Thymus (tissue), 11 donors: ENCODE data around the gene SLC2A6. TPM values are rescaled to one million over a fixed set of nuclear protein-coding genes. Genes with fewer than 3 reads are reported as not detected.
A peak's percentile ranks its signal among the peaks of the same experiment; 100 is the strongest.

Experiments used
- DNase-seq, 9 donors: peaks; one replicate each; pipeline ENCODE4 v3.0.0-alpha.2; 2013; ENCODE audit warnings: low spot score in 9 of 9, low read depth in 6 of 9, missing footprints in 1 of 9
- H3K27ac ChIP-seq, 2 donors: one replicate each; pipeline ENCODE4 v1.5.1; 2013; ENCODE audit warnings: control low read depth in 1 of 2, low read depth in 1 of 2, low read length in 1 of 2, mild to moderate bottlenecking in 1 of 2, moderate library complexity in 1 of 2
- H3K27me3 ChIP-seq, 2 donors: one replicate each; pipeline ENCODE4 v1.5.1; 2013; ENCODE audit warnings: low read length in 1 of 2; ENCODE audit not compliant: control insufficient read depth in 2 of 2, insufficient read depth in 1 of 2
- H3K36me3 ChIP-seq, 2 donors: one replicate each; pipeline ENCODE4 v1.5.1; 2013; ENCODE audit warnings: low read length in 1 of 2, mild to moderate bottlenecking in 1 of 2, moderate library complexity in 1 of 2; ENCODE audit not compliant: control insufficient read depth in 2 of 2, insufficient read depth in 2 of 2
- H3K4me1 ChIP-seq, 2 donors: one replicate each; pipeline ENCODE4 v1.5.1; 2013; ENCODE audit warnings: low read length in 2 of 2; ENCODE audit not compliant: control insufficient read depth in 2 of 2, insufficient read depth in 2 of 2
- H3K4me3 ChIP-seq, 2 donors: one replicate each; pipeline ENCODE4 v1.5.1; 2013; ENCODE audit warnings: low read length in 2 of 2, control low read depth in 1 of 2, mild to moderate bottlenecking in 1 of 2
- H3K9me3 ChIP-seq, 2 donors: one replicate each; pipeline ENCODE4 v1.5.1; 2013; ENCODE audit warnings: low read length in 1 of 2, mild to moderate bottlenecking in 1 of 2; ENCODE audit not compliant: control insufficient read depth in 2 of 2, insufficient read depth in 1 of 2
- WGBS: extraction: QIAGEN DNeasy Blood & Tissue Kit; methylation state at CpG from one replicate; pipeline ENCODE4 v1.1.7; 2013; 5-methylcytosine and 5-hydroxymethylcytosine counted together
- polyA plus RNA-seq: library from polyadenylated mRNA; stranded (reverse); fragments of 200-250 nt; gene quantifications from one replicate; pipeline ENCODE4 v1.2.3, GENCODE V29; 2013
- total RNA-seq: library from RNA; stranded (reverse); fragments of 120-200 nt; gene quantifications from one replicate; pipeline ENCODE4 v1.2.4, GENCODE V29; 2013
- donor health status: healthy.

The SLC2A6 gene
- total and polyA plus RNA-seq, 2 donors = 2.0 to 5.5 TPM

DNA sequence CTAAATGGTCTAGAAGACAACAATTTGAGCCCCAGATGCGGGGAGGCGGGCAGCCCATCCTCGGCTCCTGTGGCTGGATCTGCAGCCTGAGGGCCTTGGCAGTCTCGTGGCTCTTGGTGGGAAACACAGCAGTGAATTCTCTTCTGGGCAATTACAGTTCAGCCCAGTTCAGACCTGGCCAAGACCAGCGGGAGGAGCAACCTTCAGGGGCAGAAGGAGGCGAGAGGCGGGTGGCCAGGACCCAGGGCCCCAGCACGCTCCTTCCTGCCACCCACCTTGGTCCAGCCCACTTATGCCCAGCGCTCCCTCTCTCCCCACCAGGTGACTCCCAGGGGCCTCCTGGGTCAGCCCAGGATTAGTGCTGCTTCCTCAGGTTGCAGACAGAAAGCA is 38.1 kb upstream of the SLC2A6 start:
- peaks cover 0 to 29% of the 10 kb centered on the region in 2 donors for H3K4me1 ChIP-seq
- H3K9me3 ChIP-seq = peaks cover 0 to 3% of the 10 kb centered on the region in 2 donors
- no peak overlapping the region for H3K27ac ChIP-seq
- WGBS = 97% methylated on average over 9 of the region's 9 CpGs
- H3K36me3 ChIP-seq = no peaks in the 10 kb centered on the region
- H3K4me3 ChIP-seq = no peak overlapping the region
- DNase-seq = no peak
- peaks cover 0 to 2% of the 10 kb centered on the region in 2 donors for H3K27me3 ChIP-seq

DNA sequence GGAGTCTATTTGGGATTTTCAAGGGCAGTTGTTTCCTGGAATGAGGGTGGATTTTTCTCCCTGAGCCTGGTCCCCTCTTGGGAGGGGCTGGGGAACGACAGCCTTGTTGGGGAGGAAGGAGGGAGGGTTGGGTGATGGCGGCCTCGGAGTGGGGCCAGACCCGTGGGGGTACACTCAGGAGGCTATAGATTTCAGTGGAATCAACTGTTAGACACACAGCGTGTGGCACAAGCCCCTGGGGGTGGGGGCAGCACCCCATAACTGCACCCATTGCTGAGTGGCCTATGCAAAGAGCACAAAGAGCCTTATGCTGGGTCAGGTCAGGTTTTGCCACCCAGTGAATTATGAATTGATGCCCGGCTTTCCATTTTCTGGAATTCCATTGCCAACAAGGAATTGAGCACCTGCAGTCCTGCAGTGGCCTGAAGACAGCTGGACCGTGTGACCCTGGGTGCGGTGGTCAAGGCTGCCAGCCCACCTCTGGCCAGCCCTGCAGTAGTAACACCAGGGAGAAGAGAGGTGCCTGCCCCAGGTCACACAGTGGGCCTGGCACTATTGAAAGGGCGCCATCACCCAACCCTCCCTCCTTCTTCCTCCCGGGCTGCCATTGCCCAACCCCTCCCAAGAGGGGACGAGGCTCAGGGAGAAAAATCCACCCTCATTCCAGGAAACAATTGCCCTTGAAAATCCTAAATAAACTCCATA is 37.5 kb upstream of the SLC2A6 start:
- WGBS = 93% methylated on average over 11 of the region's 11 CpGs
- H3K4me3 ChIP-seq = no peak overlapping the region
- no peak overlapping the region for H3K27ac ChIP-seq
- no peaks in the 10 kb centered on the region for H3K36me3 ChIP-seq
- H3K27me3 ChIP-seq = peaks cover 0 to 2% of the 10 kb centered on the region in 2 donors
- DNase-seq = no peak
- H3K9me3 ChIP-seq = peaks cover 0 to 3% of the 10 kb centered on the region in 2 donors
- peaks cover 0 to 25% of the 10 kb centered on the region in 2 donors for H3K4me1 ChIP-seq

DNA sequence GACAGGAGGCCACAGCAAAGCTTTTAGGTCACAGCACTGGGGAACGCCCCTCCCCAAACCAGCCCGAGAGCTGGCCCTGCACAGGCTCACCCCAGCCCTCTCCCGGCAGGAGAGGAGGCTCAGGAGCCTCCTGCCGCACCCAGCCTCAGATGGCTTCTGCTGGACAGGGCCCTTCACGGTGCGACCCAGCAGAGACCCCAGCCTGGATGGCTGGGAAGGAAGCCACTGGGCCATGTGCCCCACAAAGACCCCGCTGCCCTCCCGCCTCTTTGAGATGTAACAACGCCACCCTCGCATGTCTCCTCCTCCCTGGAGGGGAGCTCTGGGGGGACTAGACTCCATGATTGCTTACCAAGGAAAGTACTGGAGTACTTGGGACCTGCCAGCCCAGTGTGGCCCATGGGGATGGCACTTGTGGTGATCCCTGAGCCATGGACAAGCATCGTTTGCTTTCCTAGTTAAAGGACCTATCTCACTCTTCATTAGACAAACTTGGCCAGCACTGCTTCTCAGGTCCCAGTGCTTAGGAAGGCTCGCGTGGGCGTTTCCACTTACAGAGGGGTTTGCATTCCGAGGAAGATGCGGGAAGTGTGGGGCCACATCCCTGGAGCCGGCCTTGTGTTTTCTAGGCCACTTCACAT is 36.8 kb upstream of the SLC2A6 start:
- H3K4me1 ChIP-seq = peaks cover 0 to 25% of the 10 kb centered on the region in 2 donors
- 97% methylated on average over 17 of the region's 17 CpGs for whole genome bisulfite sequencing
- H3K4me3 ChIP-seq = no peak overlapping the region
- no peaks in the 10 kb centered on the region for H3K36me3 ChIP-seq
- peaks cover 0 to 2% of the 10 kb centered on the region in 2 donors for H3K27me3 ChIP-seq
- no peak overlapping the region for H3K27ac ChIP-seq
- peaks cover 0 to 3% of the 10 kb centered on the region in 2 donors for H3K9me3 ChIP-seq
- DNase-seq = no peak

DNA sequence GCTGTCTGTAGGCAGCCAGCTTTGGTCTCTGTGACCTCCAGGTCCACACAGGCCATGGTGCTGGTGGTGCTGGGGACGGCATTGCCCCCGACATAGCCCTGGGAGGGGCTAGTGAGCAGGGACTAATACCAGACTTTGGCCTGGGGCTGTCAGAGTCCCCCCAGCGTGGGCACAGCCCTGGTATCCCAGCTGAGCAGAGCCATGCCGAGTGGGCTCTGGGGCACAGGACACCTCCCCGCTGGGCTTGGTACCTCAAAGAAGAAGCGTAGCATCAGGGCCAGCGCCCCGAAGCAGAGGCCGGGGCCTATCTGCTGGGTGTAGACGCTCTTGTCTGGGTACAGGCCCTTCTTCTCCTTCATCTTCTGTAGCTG is 36.3 kb upstream of the SLC2A6 start:
- H3K27me3 ChIP-seq = peaks cover 0 to 2% of the 10 kb centered on the region in 2 donors
- H3K4me3 ChIP-seq = no peak overlapping the region
- H3K36me3 ChIP-seq = no peaks in the 10 kb centered on the region
- no peak for DNase-seq
- 96% methylated on average over 10 of the region's 10 CpGs for WGBS
- H3K27ac ChIP-seq = no peak overlapping the region
- H3K9me3 ChIP-seq = peaks cover 0 to 3% of the 10 kb centered on the region in 2 donors
- peaks cover 0 to 25% of the 10 kb centered on the region in 2 donors for H3K4me1 ChIP-seq

DNA sequence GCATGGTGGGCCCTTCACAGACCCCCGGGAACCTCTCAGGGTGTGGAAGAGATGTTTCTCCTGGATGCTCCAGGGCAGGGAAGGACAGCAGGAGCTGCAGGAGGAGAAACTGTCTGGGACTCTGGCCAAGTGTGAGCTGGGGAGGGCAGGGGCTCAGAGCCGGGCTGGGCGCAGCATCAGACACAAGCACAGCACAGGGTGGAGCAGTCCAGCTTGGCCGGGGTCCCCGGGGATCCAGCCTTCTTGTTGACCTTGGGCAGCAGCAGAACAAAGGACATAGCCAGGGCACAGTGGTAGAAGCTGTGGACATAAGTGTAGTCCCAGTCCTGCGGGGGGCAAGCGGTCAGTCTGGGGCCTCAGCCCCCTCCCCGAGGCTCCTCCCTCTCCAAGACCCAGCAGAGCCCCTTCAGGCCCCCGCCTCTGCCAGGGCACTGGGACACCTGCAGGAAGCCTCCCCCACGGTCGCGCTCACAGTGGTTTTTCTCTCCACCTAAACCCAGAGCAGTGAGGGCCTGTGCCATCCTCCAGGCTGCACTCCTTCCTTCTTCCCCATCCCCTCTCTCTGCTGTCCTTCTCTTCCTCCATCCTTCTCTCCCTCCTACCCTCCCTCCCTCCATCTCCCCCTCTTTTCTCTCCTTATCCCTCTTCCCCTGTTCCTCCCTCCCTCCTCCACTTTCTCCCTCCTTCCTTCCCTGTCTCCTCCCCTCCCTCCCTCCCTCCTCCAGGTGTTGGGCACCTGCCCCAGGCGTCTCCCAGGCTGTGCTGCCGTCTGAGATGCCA is 35.8 kb upstream of the SLC2A6 start:
- peaks cover 0 to 3% of the 10 kb centered on the region in 2 donors for H3K9me3 ChIP-seq
- peaks cover 0 to 29% of the 10 kb centered on the region in 2 donors for H3K4me1 ChIP-seq
- H3K36me3 ChIP-seq = no peaks in the 10 kb centered on the region
- DNase-seq = peak in 1 of 9 donors; percentile 40
- 52% methylated on average over 14 of the region's 14 CpGs for WGBS
- H3K4me3 ChIP-seq = no peak overlapping the region
- H3K27me3 ChIP-seq = no peaks in the 10 kb centered on the region
- H3K27ac ChIP-seq = no peak overlapping the region

DNA sequence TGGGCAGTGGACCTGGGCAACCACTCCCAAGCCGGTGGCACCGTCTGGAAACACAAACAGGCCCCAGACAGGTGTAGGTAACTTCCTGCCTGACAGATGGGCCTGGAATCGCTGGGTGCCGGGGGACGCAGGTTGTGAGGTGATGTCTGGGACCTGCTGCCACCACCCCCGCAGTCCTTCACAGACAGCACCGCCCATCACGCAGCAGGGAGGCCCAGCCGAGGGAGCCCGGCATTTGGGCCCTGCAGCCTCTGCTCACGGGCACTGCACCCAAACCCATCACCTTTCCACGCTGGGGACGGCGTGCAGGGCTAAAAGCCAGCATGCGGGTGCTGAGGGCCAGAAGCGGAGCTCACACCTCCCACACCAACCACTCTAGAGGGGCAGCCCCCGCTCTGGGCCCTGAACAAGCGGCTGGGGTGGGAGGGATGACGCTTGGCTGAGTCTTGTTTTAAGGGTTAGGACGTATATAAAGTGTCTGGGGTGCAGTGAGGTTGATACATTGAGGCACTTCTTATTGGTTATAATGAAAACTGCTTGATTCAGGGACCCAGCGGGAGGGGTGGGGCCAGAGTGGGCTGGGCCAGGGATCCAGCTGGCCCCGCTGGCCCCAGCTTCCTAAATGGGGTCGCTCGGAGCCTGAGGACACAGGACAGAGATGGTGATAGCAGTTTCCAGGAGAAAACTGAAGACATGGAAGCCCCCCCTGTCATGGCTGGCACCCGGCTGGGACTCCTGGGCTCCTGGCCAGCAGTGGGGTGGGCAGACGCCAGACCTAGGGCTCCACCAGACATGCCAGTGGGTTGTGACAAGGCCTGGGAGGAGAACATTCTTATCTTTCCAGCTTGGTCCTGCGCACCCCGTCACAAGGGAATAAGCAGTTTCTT is 34.6 kb upstream of the SLC2A6 start:
- no peak for DNase-seq
- H3K27me3 ChIP-seq = no peaks in the 10 kb centered on the region
- H3K27ac ChIP-seq = no peak overlapping the region
- 94% methylated on average over 28 of the region's 28 CpGs for WGBS
- no peak overlapping the region for H3K4me3 ChIP-seq
- no peaks in the 10 kb centered on the region for H3K36me3 ChIP-seq
- peaks cover 3 to 39% of the 10 kb centered on the region in 2 donors for H3K4me1 ChIP-seq
- H3K9me3 ChIP-seq = peaks cover 0 to 3% of the 10 kb centered on the region in 2 donors

DNA sequence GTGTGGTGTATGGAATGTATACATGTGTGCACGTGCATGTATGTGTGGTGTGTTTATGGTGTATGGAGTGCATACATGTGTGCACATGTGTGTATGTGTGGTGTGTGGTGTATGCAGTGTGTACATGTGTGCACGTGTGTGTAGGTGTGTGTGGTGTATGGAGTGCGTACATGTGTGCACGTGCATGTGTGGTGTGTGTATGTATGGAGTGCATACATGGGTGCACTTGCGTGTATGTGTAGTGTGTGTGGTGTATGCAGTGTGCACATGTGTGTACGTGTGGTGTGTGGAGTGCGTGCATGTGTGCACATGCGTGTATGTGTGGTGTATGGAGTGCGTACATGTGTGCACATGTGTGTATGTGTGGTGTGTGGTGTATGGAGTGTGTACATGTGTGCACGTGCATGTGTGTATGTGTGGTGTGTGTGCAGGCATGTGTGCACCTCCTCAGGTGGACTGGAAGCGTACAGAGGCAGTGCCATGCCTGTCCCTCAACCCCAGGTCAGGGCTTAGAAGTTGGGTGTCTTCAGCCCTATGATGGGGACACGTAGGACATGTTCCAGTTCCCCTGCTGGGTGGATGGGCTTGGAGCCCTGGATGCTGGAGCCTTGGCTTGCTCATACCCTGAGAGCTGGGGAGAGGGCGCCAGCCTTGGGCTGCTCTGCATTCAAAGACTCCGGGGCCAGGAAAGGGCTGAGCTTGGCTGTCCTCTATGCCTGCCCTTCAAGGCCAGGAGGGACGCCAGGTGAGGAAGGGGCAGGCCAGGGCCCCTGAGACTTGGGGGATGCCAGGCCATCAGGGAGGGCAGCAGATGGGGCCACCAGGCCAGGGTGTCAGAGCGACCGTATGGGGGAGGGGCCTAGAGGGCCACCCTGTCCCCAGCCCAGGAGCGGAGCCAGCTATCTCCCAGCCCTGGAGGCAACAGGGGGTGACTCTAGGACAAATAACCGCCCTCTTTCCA is 33.6 kb upstream of the SLC2A6 start:
- Histone ChIP-seq H3K27me3 (no peaks in the 10 kb centered on the region), H3K9me3 (no peaks in the 10 kb centered on the region), H3K36me3 (no peaks in the 10 kb centered on the region), H3K4me1 (peaks cover 3 to 42% of the 10 kb centered on the region in 2 donors), H3K27ac (no peak overlapping the region), H3K4me3 (no peak overlapping the region)
- no peak for DNase-seq
- 98% methylated on average over 19 of the region's 19 CpGs for WGBS

DNA sequence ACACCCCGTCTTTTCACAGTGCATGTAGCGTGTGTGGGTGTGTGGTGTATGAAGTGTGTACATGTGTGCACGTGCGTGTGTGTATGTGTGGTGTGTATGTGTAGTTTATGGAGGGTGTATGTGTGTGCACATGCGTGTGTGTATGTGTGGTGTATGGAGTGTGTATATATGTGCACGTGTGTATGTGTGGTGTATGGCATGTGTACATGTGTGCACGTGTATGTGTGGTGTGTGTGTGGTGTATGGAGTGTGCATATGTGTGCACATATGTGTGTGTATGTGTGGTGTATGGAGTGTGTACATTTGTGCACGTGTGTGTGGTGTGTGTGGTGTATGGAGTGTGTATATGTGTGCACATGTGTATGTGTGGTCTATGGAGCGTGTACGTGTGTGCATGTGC is 32.7 kb upstream of the SLC2A6 start:
- Histone ChIP-seq H3K36me3 (no peaks in the 10 kb centered on the region), H3K4me1 (peaks cover 3 to 42% of the 10 kb centered on the region in 2 donors), H3K27ac (no peak overlapping the region), H3K9me3 (no peaks in the 10 kb centered on the region), H3K27me3 (no peaks in the 10 kb centered on the region), H3K4me3 (no peak overlapping the region)
- WGBS = 90% methylated on average over 10 of the region's 10 CpGs
- DNase-seq = no peak
